ENCODE data around the gene SLC1A5. TPM values are rescaled to one million over a fixed set of nuclear protein-coding genes. Genes with fewer than 3 reads are reported as not detected.

The SLC1A5 gene
- total RNA-seq, 4 donors from 2014 or later, result 16.2 to 56.7 (median 38.8) TPM

GRCh38 chr19:46748325-46749109 is 39.9 kb downstream of the SLC1A5 start:
- no peaks in the 10 kb centered on the region for H3K9me3 ChIP-seq
- no peak overlapping the region for H3K4me3 ChIP-seq
- no peak for ATAC-seq
- H3K36me3 ChIP-seq, result peaks cover 0 to 42% of the 10 kb centered on the region in 2 donors
- H3K27ac ChIP-seq, result no peak overlapping the region
- WGBS, 2 donors (ENCODE audit: low coverage in 1 of 2), result 81% methylated on average over 17 of the region's 21 CpGs; no CpG with 5 or more reads in 1 of the 2 donors
- TF ChIP-seq POLR2AphosphoS5 (IDR thresholded peaks at IDR 0.05), result no peak
- TF ChIP-seq CTCF (IDR thresholded peaks at IDR 0.05), result peak in 3 of 4 experiments; percentile 59 to 77 (median 64)
- no peaks in the 10 kb centered on the region for H3K27me3 ChIP-seq
- peaks cover 0 to 42% (median 23%) of the 10 kb centered on the region in 3 donors for H3K4me1 ChIP-seq

GRCh38 chr19:46746281-46747057 is 41.9 kb downstream of the SLC1A5 start, which contains the start of gene STRN4:
STRN4 (minus strand) TSS chr19:46746450; CDS start chr19:46746430, 20 bp downstream.
- Histone ChIP-seq H3K9me3 (no peaks in the 10 kb centered on the region), H3K4me3 (peak within 1 kb of the TSS; percentile 96 to 100), H3K36me3 (peaks cover 0 to 27% of the 10 kb centered on the region in 2 donors), H3K27ac (peak within 1 kb of the TSS; percentile 79 to 97 (median 90)), H3K4me1 (peaks cover 0 to 61% (median 33%) of the 10 kb centered on the region in 3 donors), H3K27me3 (no peaks in the 10 kb centered on the region)
- 14% methylated on average over 2 of the region's 74 CpGs; no CpG with 5 or more reads in 1 of the 2 donors for WGBS, 2 donors (ENCODE audit: low coverage in 1 of 2)
- ATAC-seq, result peak; percentile 87
- peak; percentile 42 to 79 for TF ChIP-seq POLR2A (IDR thresholded peaks at IDR 0.05)
- no peak for TF ChIP-seq POLR2AphosphoS5 (IDR thresholded peaks at IDR 0.05)
- TF ChIP-seq EP300 (IDR thresholded peaks at IDR 0.05), result no peak

- peaks cover 0 to 68% (median 37%) of the 10 kb centered on the region in 3 donors for H3K4me1 ChIP-seq
- WGBS, 2 donors (ENCODE audit: low coverage in 1 of 2), result 0 to 1% methylated on average over 22 of the region's 68 CpGs
- H3K4me3 ChIP-seq, result peak within 1 kb of the TSS; percentile 96 to 100
- peak within 1 kb of the TSS; percentile 79 to 97 (median 90) for H3K27ac ChIP-seq
- H3K27me3 ChIP-seq, result no peaks in the 10 kb centered on the region
- peak; percentile 56 for ATAC-seq
- peaks cover 0 to 21% of the 10 kb centered on the region in 2 donors for H3K36me3 ChIP-seq
- H3K9me3 ChIP-seq, result no peaks in the 10 kb centered on the region
- no peak for TF ChIP-seq POLR2A (IDR thresholded peaks at IDR 0.05)
Measured at GRCh38 chr19:46745521-46746280, 42.7 kb downstream of the SLC1A5 start, which contains the start of gene FKRP. FKRP (plus strand) TSS chr19:46746057; CDS start chr19:46755451, 9,394 bp downstream.

- no peaks in the 10 kb centered on the region for H3K9me3 ChIP-seq
- H3K4me3 ChIP-seq, result peak overlapping the region; percentile 96 to 100
- peaks cover 2 to 75% (median 39%) of the 10 kb centered on the region in 3 donors for H3K4me1 ChIP-seq
- H3K36me3 ChIP-seq, result peaks cover 0 to 16% of the 10 kb centered on the region in 2 donors
- ATAC-seq, result no peak
- WGBS, 2 donors (ENCODE audit: low coverage in 1 of 2), result 6 to 20% methylated on average over 5 to 8 of the region's 8 CpGs
- H3K27me3 ChIP-seq, result no peaks in the 10 kb centered on the region
- TF ChIP-seq CTCF (IDR thresholded peaks at IDR 0.05), result no peak
- no peak for TF ChIP-seq EP300 (IDR thresholded peaks at IDR 0.05)
- TF ChIP-seq POLR2A (IDR thresholded peaks at IDR 0.05), result no peak
- no peak for TF ChIP-seq POLR2AphosphoS5 (IDR thresholded peaks at IDR 0.05)
- H3K27ac ChIP-seq, result peak overlapping the region in 1 of 4 donors; percentile 97
Measured at GRCh38 chr19:46745030-46745429, 43.4 kb downstream of the SLC1A5 start.

- TF ChIP-seq POLR2A (IDR thresholded peaks at IDR 0.05) (no peak), CTCF (IDR thresholded peaks at IDR 0.05) (no peak), POLR2AphosphoS5 (IDR thresholded peaks at IDR 0.05) (no peak), EP300 (IDR thresholded peaks at IDR 0.05) (no peak)
Measured at GRCh38 chr19:46744005-46744691, 44.2 kb downstream of the SLC1A5 start.

More at GRCh38 chr19:46744005-46744691, 44.2 kb downstream of the SLC1A5 start:
- ATAC-seq, result no peak
- Histone ChIP-seq H3K36me3 (peaks cover 0 to 10% of the 10 kb centered on the region in 2 donors), H3K9me3 (no peaks in the 10 kb centered on the region), H3K27me3 (no peaks in the 10 kb centered on the region), H3K27ac (no peak overlapping the region), H3K4me1 (peaks cover 5 to 84% (median 48%) of the 10 kb centered on the region in 3 donors), H3K4me3 (no peak overlapping the region)
- WGBS, 2 donors (ENCODE audit: low coverage in 1 of 2), result 84 to 96% methylated on average over 4 to 12 of the region's 12 CpGs
